Suprapubic skin (tissue), 3 donors: ENCODE data around the gene UBE2K.

ENCODE experiments used
- EP300 ChIP-seq: sonication (generic); formaldehyde crosslinking; IDR thresholded peaks from one replicate; pipeline ENCODE4 v1.6.1; 2017; ENCODE audit warnings: antibody characterized with exemption
- POLR2A ChIP-seq, 2 donors: fragments of 450-650 bp; IDR thresholded peaks; one replicate each; pipeline ENCODE4 v1.6.1; 2017; ENCODE audit warnings: antibody characterized with exemption in 2 of 2, mild to moderate bottlenecking in 2 of 2, moderate library complexity in 2 of 2
- TF ChIP-seq, protein P1 (sequence below), 2 donors: fragments of 200-600 bp in 1 of 2; fragments of 450-650 bp in 1 of 2; sonication (generic) in 1 of 2; IDR thresholded peaks; one replicate each; pipeline ENCODE4 v1.5.1; 2016 to 2019; ENCODE audit warnings: antibody characterized with exemption in 2 of 2, mild to moderate bottlenecking in 1 of 2, moderate library complexity in 1 of 2

GRCh38 chr4:39812500-39812899 lies 114.6 kb downstream of the UBE2K start:
- TF ChIP-seq EP300, result no peak
- TF ChIP-seq, protein P1, sequence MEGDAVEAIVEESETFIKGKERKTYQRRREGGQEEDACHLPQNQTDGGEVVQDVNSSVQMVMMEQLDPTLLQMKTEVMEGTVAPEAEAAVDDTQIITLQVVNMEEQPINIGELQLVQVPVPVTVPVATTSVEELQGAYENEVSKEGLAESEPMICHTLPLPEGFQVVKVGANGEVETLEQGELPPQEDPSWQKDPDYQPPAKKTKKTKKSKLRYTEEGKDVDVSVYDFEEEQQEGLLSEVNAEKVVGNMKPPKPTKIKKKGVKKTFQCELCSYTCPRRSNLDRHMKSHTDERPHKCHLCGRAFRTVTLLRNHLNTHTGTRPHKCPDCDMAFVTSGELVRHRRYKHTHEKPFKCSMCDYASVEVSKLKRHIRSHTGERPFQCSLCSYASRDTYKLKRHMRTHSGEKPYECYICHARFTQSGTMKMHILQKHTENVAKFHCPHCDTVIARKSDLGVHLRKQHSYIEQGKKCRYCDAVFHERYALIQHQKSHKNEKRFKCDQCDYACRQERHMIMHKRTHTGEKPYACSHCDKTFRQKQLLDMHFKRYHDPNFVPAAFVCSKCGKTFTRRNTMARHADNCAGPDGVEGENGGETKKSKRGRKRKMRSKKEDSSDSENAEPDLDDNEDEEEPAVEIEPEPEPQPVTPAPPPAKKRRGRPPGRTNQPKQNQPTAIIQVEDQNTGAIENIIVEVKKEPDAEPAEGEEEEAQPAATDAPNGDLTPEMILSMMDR (IDR thresholded peaks at IDR 0.05), result no peak
- no peak for TF ChIP-seq POLR2A (IDR thresholded peaks at IDR 0.05)
